ENCODE measurements around the gene STK16. TPM values are rescaled to one million over a fixed set of nuclear protein-coding genes. Genes with fewer than 3 reads are reported as not detected.

Gene STK16
- total RNA-seq, 1 experiment from 2014 or later = 21.6 TPM

DNA sequence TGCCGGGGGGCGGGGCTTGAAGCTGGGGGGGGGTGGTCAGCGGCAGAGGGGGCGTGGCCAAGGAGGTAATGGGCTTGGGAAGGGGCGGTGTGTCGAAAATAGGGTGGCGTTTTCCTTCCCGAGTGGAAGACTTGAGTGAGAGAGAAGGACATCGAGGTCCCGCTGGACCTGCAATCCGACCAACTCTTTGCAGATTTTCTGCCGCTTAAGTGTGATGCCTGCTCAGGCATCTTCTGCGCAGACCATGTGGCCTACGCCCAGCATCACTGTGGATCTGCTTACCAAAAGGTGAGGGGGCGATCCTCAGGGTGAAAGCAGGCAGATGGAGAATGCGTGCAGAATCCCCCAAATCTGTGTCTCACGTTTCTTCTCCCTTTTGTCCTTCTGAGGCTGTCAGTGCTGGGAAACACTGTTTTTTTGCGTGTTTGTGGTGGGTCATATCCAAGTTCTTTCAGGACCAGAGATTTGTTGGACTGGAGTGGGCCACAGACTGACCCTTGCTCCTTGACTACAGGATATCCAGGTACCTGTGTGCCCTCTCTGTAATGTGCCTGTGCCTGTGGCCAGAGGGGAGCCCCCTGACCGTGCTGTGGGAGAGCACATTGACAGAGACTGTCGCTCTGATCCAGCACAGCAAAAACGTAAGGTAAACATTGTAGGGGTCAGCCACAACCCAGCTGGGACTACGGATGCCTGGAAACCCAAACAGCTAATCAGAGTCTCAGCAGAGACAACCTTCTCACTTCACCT, 38.0 kb upstream of the STK16 start:
- Histone ChIP-seq H3K9ac (ENCODE audit: extremely low read depth, insufficient read length, low read length) (peak overlapping the region; percentile 3), H2AFZ (ENCODE audit: low read length) (no peak overlapping the region), H3K4me1 (ENCODE audit: insufficient read depth, low read length) (no peaks in the 10 kb centered on the region), H3K4me2 (ENCODE audit: insufficient read depth, insufficient read length, low read length) (peak overlapping the region; percentile 67), H3K4ac (ENCODE audit: low read depth, low read length) (no peak overlapping the region), H3K9me3 (ENCODE audit: control insufficient read depth, low read depth, low read length) (no peaks in the 10 kb centered on the region), H3K18ac (ENCODE audit: insufficient read length, low read depth, low read length) (no peak overlapping the region), H3K14ac (ENCODE audit: insufficient read depth, low read length) (no peak overlapping the region), H4K91ac (ENCODE audit: insufficient read length, low read depth, low read length) (no peak overlapping the region), H3T11ph (ENCODE audit: low read length) (no peak overlapping the region), H3K79me2 (ENCODE audit: insufficient read depth, low read length) (no peaks in the 10 kb centered on the region), H3K79me1 (ENCODE audit: insufficient read depth, low read depth, low read length, poor library complexity, severe bottlenecking) (no peaks in the 10 kb centered on the region), H2BK12ac (ENCODE audit: insufficient read length, low read depth, low read length) (no peak overlapping the region), H2BK20ac (ENCODE audit: low read depth, low read length, poor library complexity, severe bottlenecking) (no peak overlapping the region), H3K56ac (ENCODE audit: insufficient read length, low read depth, low read length) (no peak overlapping the region), H3K27ac (ENCODE audit: insufficient read length, low read depth, low read length) (no peak overlapping the region), H2BK5ac (ENCODE audit: insufficient read length, low read length) (no peak overlapping the region), H3K23ac (ENCODE audit: insufficient read length, low read depth, low read length) (no peak overlapping the region), H3K23me2 (ENCODE audit: insufficient read length, low read depth, low read length, poor library complexity, severe bottlenecking) (peaks cover 4% of the 10 kb centered on the region), H2BK120ac (ENCODE audit: low read depth, low read length, poor library complexity, severe bottlenecking) (no peak overlapping the region), H4K5ac (ENCODE audit: insufficient read length, low read depth, low read length) (no peak overlapping the region), H4K20me1 (ENCODE audit: control insufficient read depth, insufficient read depth, insufficient read length) (no peaks in the 10 kb centered on the region), H2BK15ac (ENCODE audit: low read depth, low read length) (no peak overlapping the region), H2AK5ac (ENCODE audit: insufficient read length, low read length) (no peak overlapping the region), H4K8ac (replicated peaks; ENCODE audit: insufficient read length, low read depth, low read length) (no peak overlapping the region), H3K27me3 (ENCODE audit: insufficient read depth, low read length) (no peaks in the 10 kb centered on the region)
- peak overlapping the region in 2 of 3 experiments; percentile 1 to 63; a peak in 3 of 7 replicates for H3K27ac Mint-ChIP-seq
- peaks cover 10% of the 10 kb centered on the region for H3K27me3 Mint-ChIP-seq (ENCODE audit: low read depth)
- H3K4me1 Mint-ChIP-seq = peaks cover 8 to 13% of the 10 kb centered on the region in 2 experiments
- peak overlapping the region; percentile 83 to 88 for H3K4me3 Mint-ChIP-seq
- H3K9me3 Mint-ChIP-seq = peaks cover 3% of the 10 kb centered on the region in 2 experiments; a peak in 3 of 5 replicates
- peaks cover 7 to 46% (median 37%) of the 10 kb centered on the region in 3 experiments for H3K36me3 Mint-ChIP-seq (ENCODE audit: insufficient read depth in 1 of 3, low read depth in 3 of 3)
- TF ChIP-seq, protein P1, sequence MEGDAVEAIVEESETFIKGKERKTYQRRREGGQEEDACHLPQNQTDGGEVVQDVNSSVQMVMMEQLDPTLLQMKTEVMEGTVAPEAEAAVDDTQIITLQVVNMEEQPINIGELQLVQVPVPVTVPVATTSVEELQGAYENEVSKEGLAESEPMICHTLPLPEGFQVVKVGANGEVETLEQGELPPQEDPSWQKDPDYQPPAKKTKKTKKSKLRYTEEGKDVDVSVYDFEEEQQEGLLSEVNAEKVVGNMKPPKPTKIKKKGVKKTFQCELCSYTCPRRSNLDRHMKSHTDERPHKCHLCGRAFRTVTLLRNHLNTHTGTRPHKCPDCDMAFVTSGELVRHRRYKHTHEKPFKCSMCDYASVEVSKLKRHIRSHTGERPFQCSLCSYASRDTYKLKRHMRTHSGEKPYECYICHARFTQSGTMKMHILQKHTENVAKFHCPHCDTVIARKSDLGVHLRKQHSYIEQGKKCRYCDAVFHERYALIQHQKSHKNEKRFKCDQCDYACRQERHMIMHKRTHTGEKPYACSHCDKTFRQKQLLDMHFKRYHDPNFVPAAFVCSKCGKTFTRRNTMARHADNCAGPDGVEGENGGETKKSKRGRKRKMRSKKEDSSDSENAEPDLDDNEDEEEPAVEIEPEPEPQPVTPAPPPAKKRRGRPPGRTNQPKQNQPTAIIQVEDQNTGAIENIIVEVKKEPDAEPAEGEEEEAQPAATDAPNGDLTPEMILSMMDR (conservative IDR thresholded peaks at IDR 0.05) = no peak
- DNase-seq = no peak
- WGBS (ENCODE audit: extremely low coverage, insufficient read length, low lambda C conversion rate) = no CpG with 5 or more reads among the region's 22 CpGs
